Fibroblast of lung (primary cell): ENCODE results near the gene HAND1.

Experiments
- EZH2 ChIP-seq: IDR thresholded peaks from 2 replicates; pipeline ENCODE4 v1.5.1; 2012; ENCODE audit warnings: low read length, control low read depth, mild to moderate bottlenecking; ENCODE audit errors: missing control alignments
- TF ChIP-seq, protein P1 (sequence below), 2 donors: IDR thresholded peaks in 1 of 2; conservative IDR thresholded peaks in 1 of 2; 1 replicate in 1 of 2; 2 replicates in 1 of 2; pipeline ENCODE4 v1.5.1; 2011 to 2012; ENCODE audit warnings: low read length in 2 of 2, control low read depth in 1 of 2, inconsistent platforms in 1 of 2, low read depth in 1 of 2, mild to moderate bottlenecking in 1 of 2

DNA sequence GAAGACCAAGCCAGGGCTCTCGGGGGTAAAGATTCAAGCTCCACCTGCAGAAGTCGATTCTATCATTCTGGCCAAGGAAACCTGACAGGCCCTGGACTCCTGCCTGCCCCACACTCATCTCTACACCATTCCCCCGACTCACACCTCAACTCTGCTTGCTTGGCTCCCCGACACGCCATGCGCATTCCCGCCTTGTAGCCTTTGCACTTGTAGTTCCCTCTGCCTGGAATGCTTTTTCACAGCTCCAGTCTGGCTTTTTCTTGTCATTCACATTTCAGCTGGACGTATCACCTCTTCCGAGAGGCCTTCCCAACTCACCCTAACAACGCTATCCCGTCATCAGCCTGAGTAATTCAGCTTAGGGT is 28.7 kb upstream of the HAND1 start:
- TF ChIP-seq, protein P1, sequence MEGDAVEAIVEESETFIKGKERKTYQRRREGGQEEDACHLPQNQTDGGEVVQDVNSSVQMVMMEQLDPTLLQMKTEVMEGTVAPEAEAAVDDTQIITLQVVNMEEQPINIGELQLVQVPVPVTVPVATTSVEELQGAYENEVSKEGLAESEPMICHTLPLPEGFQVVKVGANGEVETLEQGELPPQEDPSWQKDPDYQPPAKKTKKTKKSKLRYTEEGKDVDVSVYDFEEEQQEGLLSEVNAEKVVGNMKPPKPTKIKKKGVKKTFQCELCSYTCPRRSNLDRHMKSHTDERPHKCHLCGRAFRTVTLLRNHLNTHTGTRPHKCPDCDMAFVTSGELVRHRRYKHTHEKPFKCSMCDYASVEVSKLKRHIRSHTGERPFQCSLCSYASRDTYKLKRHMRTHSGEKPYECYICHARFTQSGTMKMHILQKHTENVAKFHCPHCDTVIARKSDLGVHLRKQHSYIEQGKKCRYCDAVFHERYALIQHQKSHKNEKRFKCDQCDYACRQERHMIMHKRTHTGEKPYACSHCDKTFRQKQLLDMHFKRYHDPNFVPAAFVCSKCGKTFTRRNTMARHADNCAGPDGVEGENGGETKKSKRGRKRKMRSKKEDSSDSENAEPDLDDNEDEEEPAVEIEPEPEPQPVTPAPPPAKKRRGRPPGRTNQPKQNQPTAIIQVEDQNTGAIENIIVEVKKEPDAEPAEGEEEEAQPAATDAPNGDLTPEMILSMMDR (conservative IDR thresholded peaks at IDR 0.05 in 1 of 2, IDR thresholded peaks at IDR 0.05 in 1 of 2; ENCODE audit: low read depth in 1 of 2, low read length in 2 of 2), result no peak
- no peak for TF ChIP-seq EZH2
